Activated gamma-delta T cell treated with anti-CD3 and anti-CD28 coated beads, Interleukin-2, amount 50 U/mL, for 16 hours (primary cell): Measurements from ENCODE around the gene TRIM5.
"Not testable (repeated sequence)": the region's sequence is repeated elsewhere in the genome, so short reads cannot be mapped to it uniquely, and the experiment has no call there.

Source experiments
- DNase-seq: peaks from one replicate; pipeline ENCODE4 v3.0.0-alpha.2; 2020; ENCODE audit warnings: low read depth

TRIM5 gene, protein sequence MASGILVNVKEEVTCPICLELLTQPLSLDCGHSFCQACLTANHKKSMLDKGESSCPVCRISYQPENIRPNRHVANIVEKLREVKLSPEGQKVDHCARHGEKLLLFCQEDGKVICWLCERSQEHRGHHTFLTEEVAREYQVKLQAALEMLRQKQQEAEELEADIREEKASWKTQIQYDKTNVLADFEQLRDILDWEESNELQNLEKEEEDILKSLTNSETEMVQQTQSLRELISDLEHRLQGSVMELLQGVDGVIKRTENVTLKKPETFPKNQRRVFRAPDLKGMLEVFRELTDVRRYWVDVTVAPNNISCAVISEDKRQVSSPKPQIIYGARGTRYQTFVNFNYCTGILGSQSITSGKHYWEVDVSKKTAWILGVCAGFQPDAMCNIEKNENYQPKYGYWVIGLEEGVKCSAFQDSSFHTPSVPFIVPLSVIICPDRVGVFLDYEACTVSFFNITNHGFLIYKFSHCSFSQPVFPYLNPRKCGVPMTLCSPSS

GRCh38 chr11:5684646-5685362, at the start of gene TRIM5:
TSS of gene TRIM5 (minus strand) at chr11:5685074. CDS start at chr11:5680177, 4,897 bp downstream.
- DNase-seq = peak; percentile 70

GRCh38 chr11:5727691-5728090, 42.8 kb upstream of the TRIM5 start:
- DNase-seq = no peak

- DNase-seq = no peak
Observed at GRCh38 chr11:5726351-5726750, 41.5 kb upstream of the TRIM5 start.

DNA sequence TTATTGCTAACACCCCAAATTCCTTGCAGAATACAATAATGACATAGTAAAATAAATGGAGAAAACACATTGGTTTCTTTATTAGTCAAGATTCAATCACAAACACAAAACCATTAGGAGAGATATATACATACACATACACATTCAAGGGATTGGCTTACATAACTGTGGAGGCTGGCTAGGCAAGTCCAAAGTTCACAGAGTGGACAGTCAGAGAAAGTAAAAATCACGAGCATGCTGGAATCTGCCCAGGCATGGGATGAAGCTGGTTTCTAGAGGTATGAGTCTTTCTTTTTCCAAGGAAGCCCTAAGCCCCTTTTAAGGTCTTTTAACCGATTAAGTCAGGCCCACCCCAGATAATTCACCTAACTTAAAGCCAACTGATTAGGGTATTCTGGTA, 37.7 kb upstream of the TRIM5 start:
- DNase-seq = no peak

- DNase-seq = no peak
Observed at GRCh38 chr11:5719703-5720495, 35.0 kb upstream of the TRIM5 start.

DNA sequence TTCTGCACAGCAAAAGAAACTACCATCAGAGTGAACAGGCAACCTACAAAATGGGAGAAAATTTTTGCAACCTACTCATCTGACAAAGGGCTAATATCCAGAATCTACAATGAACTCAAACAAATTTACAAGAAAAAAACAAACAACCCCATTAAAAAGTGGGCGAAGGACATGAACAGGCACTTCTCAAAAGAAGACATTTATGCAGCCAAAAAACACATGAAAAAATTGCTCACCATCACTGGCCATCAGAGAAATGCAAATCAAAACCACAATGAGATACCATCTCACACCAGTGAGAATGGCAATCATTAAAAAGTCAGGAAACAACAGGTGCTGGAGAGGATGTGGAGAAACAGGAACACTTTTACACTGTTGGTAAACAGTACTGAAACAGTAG, 31.6 kb upstream of the TRIM5 start:
- DNase-seq = not testable (repeated sequence)

DNA sequence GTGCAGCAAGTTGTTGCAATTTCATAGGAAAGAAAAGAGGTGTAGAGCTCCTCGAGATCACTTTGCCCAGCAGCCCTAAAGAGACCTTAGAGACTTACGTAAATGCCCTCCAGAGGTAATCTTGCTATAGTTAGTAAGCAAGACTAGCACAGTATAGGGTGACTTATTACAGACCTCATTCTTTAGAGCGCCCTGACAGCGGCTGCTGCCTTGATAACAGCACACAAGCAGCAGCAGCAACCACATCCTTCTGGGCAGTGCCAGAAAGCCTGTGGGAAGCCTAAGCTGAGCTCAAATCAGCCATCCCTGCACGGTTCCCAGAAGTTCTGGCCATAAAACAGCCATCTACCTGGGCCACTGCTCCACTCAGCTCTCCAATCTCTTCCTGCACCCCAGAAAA, 28.8 kb upstream of the TRIM5 start:
- no peak for DNase-seq

DNA sequence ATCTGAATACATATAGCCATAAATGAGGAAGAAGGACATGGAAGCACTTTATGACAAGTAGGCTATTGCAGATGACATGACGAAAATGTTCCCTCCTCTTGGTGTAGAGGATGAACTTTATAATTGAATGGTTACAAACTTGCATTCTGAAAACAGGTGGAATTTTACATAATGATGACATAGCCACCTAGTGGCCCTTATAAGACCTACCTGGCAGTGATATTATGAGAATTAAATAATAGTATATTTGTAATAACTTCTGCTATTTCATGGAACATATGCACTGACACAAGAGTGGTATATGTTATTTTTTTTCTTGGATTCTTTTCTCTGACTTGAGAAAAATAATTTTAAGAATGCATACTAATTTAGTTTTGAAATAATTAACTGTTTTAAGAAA, 27.6 kb upstream of the TRIM5 start:
- no peak for DNase-seq

DNA sequence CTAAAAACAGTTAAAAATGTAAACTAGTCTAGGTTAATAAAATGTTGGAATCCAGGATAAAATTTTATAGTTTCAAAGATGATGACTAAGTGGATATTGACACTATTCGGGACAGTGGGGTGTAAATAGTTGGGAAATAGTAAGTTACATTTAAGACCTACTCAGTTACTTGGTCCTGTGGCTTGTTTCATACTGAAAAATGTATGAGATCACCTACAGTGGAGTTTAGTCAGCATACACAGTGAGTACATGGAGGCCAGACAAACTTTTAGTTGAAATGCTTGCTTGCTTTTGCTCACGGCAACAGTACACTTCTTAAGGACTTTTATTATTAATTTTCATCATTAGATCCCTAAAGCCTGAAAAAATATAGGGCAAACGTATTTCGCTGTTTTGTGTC, 20.8 kb upstream of the TRIM5 start:
- no peak for DNase-seq

DNA sequence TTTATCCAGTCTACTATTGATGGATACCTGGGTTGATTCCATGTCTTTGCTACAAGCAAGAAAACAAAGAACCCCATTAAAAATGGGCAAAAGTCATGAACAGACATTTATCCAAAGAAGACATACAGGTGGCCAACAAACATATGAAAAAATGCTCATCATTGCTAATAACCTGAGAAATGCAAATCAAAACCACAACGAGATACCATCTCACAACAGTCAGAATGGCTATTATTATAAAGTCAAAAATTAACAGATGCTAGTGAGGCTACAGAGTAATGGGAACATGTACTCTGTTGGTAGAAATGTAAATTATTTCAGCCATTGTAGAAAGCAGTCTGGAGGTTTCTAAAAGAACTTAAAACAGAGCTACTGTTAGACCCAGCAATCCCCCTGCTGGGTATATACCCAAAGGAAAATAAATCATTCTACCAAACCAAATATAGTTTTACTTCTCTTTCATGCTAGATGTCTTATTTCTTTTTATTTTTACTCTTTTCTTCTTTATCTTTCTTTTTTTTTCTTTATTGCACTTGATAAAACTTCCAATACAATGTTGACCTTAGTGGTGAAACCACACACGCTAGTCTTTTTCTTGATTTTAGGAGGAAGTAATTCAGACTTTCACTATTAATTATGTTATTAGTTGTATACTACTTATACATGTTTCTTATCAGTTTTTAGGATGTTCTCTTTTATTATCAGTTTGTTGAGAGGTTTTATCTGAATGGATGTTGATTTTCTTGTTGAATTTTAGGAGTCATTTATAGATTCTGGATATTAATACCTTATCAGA, 19.1 kb upstream of the TRIM5 start:
- DNase-seq = no peak

GRCh38 chr11:5701055-5701577, 16.2 kb upstream of the TRIM5 start:
- no peak for DNase-seq

GRCh38 chr11:5700421-5701054, 15.7 kb upstream of the TRIM5 start:
- no peak for DNase-seq

- no peak for DNase-seq
Observed at GRCh38 chr11:5698281-5698680, 13.4 kb upstream of the TRIM5 start.

GRCh38 chr11:5696210-5696609, 11.3 kb upstream of the TRIM5 start:
- DNase-seq = no peak

- no peak for DNase-seq
Observed at GRCh38 chr11:5695580-5695979, 10.7 kb upstream of the TRIM5 start.

DNA sequence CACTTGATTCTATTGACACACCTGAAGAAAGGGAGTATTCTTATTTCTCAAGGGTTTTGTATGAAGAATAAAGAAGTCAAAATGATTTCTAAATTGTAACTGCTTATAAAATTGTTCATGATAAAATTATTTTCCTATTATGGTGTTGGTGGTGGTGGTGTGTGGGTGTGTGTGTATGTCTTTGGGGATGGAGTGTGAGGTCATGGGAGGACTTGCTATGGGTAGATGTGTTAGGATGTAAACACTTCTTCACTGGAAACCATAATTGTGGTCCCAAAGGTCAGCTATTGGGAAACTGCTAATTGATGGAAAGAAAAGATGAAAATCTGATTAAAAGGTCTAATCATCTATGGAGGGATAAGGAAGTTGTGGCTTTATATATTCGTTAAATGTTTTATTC, 9.8 kb upstream of the TRIM5 start:
- no peak for DNase-seq

GRCh38 chr11:5691964-5692361, 7.1 kb upstream of the TRIM5 start:
- DNase-seq = no peak

DNA sequence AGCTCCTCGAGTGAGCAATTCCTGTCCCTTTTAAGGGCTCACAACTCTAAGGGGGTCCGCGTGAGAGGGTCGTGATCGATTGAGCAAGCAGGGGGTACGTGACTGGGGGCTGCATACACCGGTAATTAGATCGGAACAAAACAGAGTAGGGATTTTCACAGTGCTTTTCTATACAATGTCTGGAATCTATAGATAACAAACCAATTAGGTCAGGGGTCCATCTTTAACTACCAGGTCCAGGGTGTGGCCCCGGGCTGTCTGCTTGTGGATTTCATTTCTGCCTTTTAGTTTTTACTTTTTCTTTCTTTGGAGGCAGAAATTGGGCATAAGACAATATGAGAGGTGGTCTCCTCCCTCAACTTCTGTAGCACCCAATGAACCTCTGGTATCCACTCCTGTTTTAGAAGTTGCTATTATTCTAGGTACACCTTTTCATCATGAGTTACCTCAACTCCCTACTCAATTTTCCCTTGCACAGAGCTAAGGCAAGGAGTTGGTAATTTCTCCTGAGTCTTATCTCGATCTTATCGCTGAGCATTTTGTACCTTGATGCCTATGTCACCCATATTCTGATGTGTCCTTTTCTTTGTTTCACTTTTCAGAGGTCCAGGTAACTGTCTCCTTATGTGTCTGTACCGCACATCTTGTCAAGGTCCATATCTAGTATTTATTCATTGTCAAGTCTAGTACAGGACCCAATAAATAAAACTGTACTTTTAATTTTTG, 6.5 kb upstream of the TRIM5 start:
- not testable (repeated sequence) for DNase-seq

DNA sequence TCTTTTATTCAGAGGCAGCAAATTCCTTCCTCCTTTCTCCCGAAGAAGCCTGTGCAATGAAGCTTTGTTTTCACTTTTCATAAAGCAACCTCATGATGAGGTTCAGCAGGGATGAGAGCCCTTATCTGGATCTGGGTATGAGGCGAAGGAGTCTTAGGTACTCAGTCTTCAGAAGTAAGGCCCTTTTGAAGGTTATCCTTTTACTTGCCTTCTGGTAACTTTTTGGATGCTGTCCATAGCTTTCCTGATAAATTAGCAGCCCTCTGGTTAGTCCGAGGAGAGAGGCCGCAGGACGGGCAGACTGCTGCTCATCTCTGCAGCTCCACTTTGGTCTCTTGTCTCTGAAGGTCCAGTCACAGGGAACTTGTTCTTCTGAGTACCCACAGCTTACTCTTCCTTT, 5.9 kb upstream of the TRIM5 start:
- DNase-seq = no peak

- DNase-seq = no peak
Observed at GRCh38 chr11:5690216-5690615, 5.3 kb upstream of the TRIM5 start.
